ENCODE data around the gene SWI5. TPM values are rescaled to one million over a fixed set of nuclear protein-coding genes. Genes with fewer than 3 reads are reported as not detected.

The SWI5 gene
- total and polyA plus RNA-seq, 2 experiments from 2014 or later: 26.6 to 42.5 TPM

- H3K27me3 ChIP-seq (ENCODE audit: insufficient read depth): no peaks in the 10 kb centered on the region
- H3K4me3 ChIP-seq: no peak overlapping the region
- H3K27ac ChIP-seq (ENCODE audit: low read depth): no peak overlapping the region
- H2AFZ ChIP-seq: no peak overlapping the region
- Mint-ChIP-seq H3K4me1 (peaks cover 26% of the 10 kb centered on the region), H3K27ac (no peak overlapping the region), H3K36me3 (ENCODE audit: low read depth) (peaks cover 3% of the 10 kb centered on the region; the same call in 1 of the 3 replicates), H3K4me3 (no peak overlapping the region), H3K27me3 (ENCODE audit: insufficient read depth, low read depth, poor library complexity) (peaks cover 17% of the 10 kb centered on the region), H3K9me3 (no peaks in the 10 kb centered on the region; the same call in 2 of the 3 replicates)
- 0 out of 2 replicates have a peak overlapping the region, but pooled peaks have one; percentile 65 for H3K4me2 ChIP-seq
- H3F3A ChIP-seq (replicated peaks; ENCODE audit: low read depth): peaks cover 8% of the 10 kb centered on the region; the same call in 1 of the 2 replicates
- H3K4me1 ChIP-seq (ENCODE audit: insufficient read depth): peaks cover 23% of the 10 kb centered on the region
- H3K79me2 ChIP-seq (replicated peaks; ENCODE audit: insufficient read depth): no peaks in the 10 kb centered on the region
- DNase-seq (ENCODE audit: low spot score): no peak
- ATAC-seq: no peak
- no peaks in the 10 kb centered on the region; the same call in 1 of the 2 replicates for H4K20me1 ChIP-seq (replicated peaks; ENCODE audit: insufficient read depth)
- no peaks in the 10 kb centered on the region for H3K36me3 ChIP-seq (ENCODE audit: insufficient read depth)
- TF ChIP-seq EZH2 (IDR thresholded peaks at IDR 0.05; ENCODE audit: low read depth, unreplicated experiment) (no peak), EZH2phosphoT487 (IDR thresholded peaks at IDR 0.05; ENCODE audit: unreplicated experiment) (no peak), POLR2AphosphoS5 (IDR thresholded peaks at IDR 0.05; ENCODE audit: low read depth) (no peak), JUNB (IDR thresholded peaks at IDR 0.05; ENCODE audit: unreplicated experiment) (no peak), ZNF114 (CRISPR knock-in tag; IDR thresholded peaks at IDR 0.05) (no peak), CTCF (conservative IDR thresholded peaks at IDR 0.05; ENCODE audit: low read depth in 2 of 2) (no peak), ZNF462 (CRISPR knock-in tag; IDR thresholded peaks at IDR 0.05) (no peak), ETS1 (IDR thresholded peaks at IDR 0.05) (no peak), ZNF331 (CRISPR knock-in tag; IDR thresholded peaks at IDR 0.05; ENCODE audit: low read depth) (no peak), NANOG (IDR thresholded peaks at IDR 0.05; ENCODE audit: borderline replicate concordance) (no peak), REST (IDR thresholded peaks at IDR 0.05; ENCODE audit: unreplicated experiment) (no peak), CREB1 (CRISPR knock-in tag; IDR thresholded peaks at IDR 0.05; ENCODE audit: low read depth) (no peak), STAT1 (IDR thresholded peaks at IDR 0.05; ENCODE audit: unreplicated experiment) (no peak)
- no peaks in the 10 kb centered on the region for H3K9me2 ChIP-seq (ENCODE audit: insufficient read depth)
Observed at GRCh38 chr9:128246471-128246870, 29.6 kb upstream of the SWI5 start.
